GM10266 (cell line): ENCODE results near the gene POU2F1.

Source experiments
- DNase-seq: peaks from one replicate; pipeline ENCODE4 v3.0.0; 2012; ENCODE audit errors: extremely low spot score
- TF ChIP-seq, protein P1 (sequence below): IDR thresholded peaks from 2 replicates; pipeline ENCODE4 v1.5.1; 2012; ENCODE audit warnings: mild to moderate bottlenecking, low read depth; ENCODE audit not compliant: control insufficient read depth, insufficient read depth; ENCODE audit errors: missing control alignments

POU2F1 gene

GRCh38 chr1:167431909-167432650 lies 211.4 kb downstream of the POU2F1 start:
- TF ChIP-seq, protein P1, sequence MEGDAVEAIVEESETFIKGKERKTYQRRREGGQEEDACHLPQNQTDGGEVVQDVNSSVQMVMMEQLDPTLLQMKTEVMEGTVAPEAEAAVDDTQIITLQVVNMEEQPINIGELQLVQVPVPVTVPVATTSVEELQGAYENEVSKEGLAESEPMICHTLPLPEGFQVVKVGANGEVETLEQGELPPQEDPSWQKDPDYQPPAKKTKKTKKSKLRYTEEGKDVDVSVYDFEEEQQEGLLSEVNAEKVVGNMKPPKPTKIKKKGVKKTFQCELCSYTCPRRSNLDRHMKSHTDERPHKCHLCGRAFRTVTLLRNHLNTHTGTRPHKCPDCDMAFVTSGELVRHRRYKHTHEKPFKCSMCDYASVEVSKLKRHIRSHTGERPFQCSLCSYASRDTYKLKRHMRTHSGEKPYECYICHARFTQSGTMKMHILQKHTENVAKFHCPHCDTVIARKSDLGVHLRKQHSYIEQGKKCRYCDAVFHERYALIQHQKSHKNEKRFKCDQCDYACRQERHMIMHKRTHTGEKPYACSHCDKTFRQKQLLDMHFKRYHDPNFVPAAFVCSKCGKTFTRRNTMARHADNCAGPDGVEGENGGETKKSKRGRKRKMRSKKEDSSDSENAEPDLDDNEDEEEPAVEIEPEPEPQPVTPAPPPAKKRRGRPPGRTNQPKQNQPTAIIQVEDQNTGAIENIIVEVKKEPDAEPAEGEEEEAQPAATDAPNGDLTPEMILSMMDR = no peak
- no peak for DNase-seq

- no peak for DNase-seq
- TF ChIP-seq, protein P1 = no peak
Observed at GRCh38 chr1:167432780-167433179, 212.1 kb downstream of the POU2F1 start.

DNA sequence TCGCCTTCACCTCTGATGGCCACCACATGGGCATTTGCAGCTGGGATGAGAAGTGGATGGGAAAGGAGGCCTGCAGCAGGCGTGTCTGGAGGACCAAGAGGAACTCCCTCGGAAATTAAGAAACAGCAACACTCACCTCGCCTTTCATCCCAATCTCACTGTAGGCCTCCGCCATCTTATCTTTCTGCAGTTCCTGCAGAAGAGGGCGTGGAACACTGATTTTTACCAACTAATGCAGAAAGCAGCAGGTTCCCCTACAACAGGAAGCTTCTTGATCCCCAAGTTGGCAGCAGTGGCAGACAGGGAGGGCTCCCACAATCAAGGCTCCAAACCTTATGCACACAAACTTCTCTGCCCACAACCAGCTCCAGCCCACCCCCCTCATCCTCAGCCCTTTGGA lies 213.2 kb downstream of the POU2F1 start:
- DNase-seq = no peak
- TF ChIP-seq, protein P1 = no peak

GRCh38 chr1:167434306-167434705 lies 213.6 kb downstream of the POU2F1 start:
- TF ChIP-seq, protein P1 = no peak
- no peak for DNase-seq

DNA sequence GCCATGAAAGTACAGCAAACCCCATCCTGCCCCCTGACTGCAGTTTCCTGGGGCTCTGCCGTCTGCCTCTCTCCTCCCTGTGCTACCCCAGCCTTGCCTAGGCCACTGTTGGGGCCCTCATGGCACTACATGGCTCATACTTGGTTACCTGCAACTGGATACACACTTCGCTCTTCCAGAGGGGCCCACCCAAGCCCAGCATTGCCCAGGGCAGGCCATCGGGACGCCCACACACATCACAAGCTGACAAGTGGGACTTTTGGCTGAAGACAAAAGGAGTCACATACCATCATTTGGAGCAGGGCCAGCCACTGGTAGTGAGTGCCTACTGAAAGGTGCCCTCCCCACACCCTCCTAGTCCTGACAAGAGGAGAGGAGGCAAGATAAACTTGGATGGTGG lies 214.8 kb downstream of the POU2F1 start:
- no peak for DNase-seq
- TF ChIP-seq, protein P1 = no peak

- TF ChIP-seq, protein P1 = no peak
- DNase-seq = no peak
Observed at GRCh38 chr1:167438171-167439138, 217.8 kb downstream of the POU2F1 start.
